Measurements from ENCODE around the gene ST6GALNAC6. TPM values are rescaled to one million over a fixed set of nuclear protein-coding genes. Genes with fewer than 3 reads are reported as not detected.

The ST6GALNAC6 gene
- total RNA-seq, 4 donors from 2014 or later = 14.5 to 69.4 (median 26.1) TPM

DNA sequence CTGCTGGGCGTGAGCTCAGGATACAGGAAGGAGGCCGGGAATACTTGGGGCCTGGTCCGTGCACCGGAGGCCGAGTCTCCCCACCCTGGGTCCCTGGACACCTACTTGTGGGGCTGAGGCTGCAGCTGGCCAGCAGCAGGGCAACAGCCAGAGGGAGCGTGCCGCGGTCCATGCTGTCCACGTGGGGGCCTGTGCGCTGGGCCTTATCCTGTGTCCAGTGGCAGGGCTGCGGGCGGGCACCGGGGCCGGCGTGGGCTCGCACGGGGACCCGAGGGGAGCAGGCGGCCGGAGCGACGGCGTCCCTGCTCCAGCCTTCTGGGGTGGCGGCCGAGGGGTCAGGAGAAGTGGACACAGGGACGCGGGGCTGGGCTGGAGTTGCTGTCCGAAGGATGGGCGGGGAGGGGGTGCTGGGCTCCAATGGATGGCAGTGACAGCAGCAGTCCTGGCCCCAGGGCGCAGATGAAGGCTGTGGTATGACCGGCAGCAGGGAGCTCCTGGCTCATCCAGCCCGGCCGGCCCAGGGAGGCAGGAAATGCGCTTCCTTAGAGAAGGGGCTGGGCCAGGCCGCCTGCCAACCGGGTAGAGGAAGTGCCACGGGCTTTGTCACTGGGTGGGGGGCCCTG, 45.1 kb downstream of the ST6GALNAC6 start, which contains the start of gene ENG:
ENG (minus strand) TSS at position 475 of the 623 bp plus-strand sequence; CDS start at position 172, 303 bp downstream.
- Histone ChIP-seq H3K4me3 (peak within 1 kb of the TSS; percentile 29 to 68 (median 55)), H3K4me1 (peaks cover 10 to 80% (median 18%) of the 10 kb centered on the region in 3 donors), H3K27me3 (no peaks in the 10 kb centered on the region), H3K27ac (peak within 1 kb of the TSS; percentile 73 to 92 (median 84)), H3K36me3 (peaks cover 0 to under 1% (median 0%) of the 10 kb centered on the region in 3 donors), H3K9me3 (peaks cover 0 to 7% (median 2%) of the 10 kb centered on the region in 3 donors)
- TF ChIP-seq POLR2A (IDR thresholded peaks at IDR 0.05) = peak in 2 of 4 donors; percentile 29 to 36
- TF ChIP-seq, protein P1, sequence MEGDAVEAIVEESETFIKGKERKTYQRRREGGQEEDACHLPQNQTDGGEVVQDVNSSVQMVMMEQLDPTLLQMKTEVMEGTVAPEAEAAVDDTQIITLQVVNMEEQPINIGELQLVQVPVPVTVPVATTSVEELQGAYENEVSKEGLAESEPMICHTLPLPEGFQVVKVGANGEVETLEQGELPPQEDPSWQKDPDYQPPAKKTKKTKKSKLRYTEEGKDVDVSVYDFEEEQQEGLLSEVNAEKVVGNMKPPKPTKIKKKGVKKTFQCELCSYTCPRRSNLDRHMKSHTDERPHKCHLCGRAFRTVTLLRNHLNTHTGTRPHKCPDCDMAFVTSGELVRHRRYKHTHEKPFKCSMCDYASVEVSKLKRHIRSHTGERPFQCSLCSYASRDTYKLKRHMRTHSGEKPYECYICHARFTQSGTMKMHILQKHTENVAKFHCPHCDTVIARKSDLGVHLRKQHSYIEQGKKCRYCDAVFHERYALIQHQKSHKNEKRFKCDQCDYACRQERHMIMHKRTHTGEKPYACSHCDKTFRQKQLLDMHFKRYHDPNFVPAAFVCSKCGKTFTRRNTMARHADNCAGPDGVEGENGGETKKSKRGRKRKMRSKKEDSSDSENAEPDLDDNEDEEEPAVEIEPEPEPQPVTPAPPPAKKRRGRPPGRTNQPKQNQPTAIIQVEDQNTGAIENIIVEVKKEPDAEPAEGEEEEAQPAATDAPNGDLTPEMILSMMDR (IDR thresholded peaks at IDR 0.05) = no peak
- no peak for DNase-seq
- WGBS, 2 donors = 27% methylated on average over 3 of the region's 37 CpGs; no CpG with 5 or more reads in 1 of the 2 donors
- intact Hi-C loops (cut with DNase I) = no loop called here

DNA sequence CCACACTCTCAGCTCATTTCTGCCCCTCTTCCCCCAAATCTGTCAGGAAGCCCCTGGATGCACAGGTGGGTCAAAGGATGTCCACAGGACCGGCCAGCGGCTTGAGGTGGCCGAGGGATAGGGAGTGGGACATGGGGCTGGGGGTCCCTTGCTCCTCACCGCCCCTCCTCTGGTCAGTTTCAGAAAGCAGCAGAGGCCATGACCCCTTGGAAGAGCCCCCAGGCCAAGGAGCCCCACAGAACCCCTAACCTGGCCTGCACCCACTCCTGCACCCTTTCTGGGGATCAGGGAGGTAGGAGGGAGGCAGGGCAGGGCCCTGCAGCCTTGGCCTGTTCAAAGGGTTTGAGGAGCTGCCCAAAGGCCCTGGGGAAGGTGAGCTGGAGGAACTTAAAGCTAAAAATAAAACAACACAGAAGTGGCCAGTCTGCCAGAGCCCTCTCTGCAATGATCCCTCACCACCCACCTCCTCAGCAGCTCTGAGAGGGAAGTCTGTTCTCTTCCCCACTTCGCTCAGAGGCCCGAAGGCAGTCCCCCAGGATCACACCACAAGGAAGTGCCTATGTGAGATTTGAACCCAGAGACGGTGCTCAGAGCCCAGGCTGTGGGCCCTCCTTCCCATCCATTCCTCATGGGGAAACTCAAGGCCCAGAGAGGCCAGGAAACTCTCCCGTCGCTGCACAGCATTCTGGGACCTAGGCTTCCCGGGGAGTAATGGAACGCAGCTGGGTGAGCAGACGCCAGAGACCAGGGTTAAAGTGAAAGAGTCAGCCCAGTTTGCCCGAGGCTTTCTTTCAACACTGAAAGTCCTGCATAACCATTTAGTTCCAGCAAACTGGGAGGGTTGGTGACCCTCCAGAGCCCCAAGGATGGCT, 45.9 kb downstream of the ST6GALNAC6 start:
- H3K36me3 ChIP-seq = peaks cover 0 to 4% (median 0%) of the 10 kb centered on the region in 3 donors
- TF ChIP-seq POLR2A (IDR thresholded peaks at IDR 0.05) = no peak
- TF ChIP-seq, protein P1 (IDR thresholded peaks at IDR 0.05) = no peak
- intact Hi-C loops (cut with DNase I) = no loop called here

DNA sequence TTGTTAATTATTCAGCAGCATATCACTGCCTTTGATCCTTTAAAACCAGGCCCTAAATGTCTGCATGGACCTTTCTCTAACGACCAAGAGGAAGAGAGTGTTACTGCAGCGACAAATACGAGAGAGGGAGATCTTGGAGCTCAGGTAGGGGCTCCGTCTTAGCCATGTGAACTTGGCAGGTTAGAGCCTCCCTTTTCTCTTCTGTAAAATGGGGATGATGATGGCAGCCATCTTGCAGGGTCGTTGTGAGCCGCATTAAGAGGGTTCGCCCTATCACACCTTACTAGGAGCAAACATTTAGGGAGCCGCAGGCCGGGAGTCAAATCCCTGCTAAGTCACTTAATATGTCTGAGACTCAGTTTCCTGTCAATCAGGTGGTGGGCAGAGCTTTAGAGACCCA, 46.6 kb downstream of the ST6GALNAC6 start:
- peaks cover 0 to 4% (median 0%) of the 10 kb centered on the region in 3 donors for H3K36me3 ChIP-seq
- peak overlapping the region; percentile 29 to 68 (median 55) for H3K4me3 ChIP-seq
- intact Hi-C loops (cut with DNase I) = no loop called here
- no peak for DNase-seq
- 65 to 82% methylated on average over 9 of the region's 9 CpGs for WGBS, 2 donors
- H3K27ac ChIP-seq = peak overlapping the region; percentile 73 to 92 (median 84)
- H3K4me1 ChIP-seq = peaks cover 10 to 68% (median 11%) of the 10 kb centered on the region in 3 donors
- peaks cover 0 to 18% (median 5%) of the 10 kb centered on the region in 3 donors for H3K9me3 ChIP-seq
- no peaks in the 10 kb centered on the region for H3K27me3 ChIP-seq
- TF ChIP-seq, protein P1 (IDR thresholded peaks at IDR 0.05) = no peak
- no peak for TF ChIP-seq POLR2A (IDR thresholded peaks at IDR 0.05)

More for the DNA sequence above, 45.9 kb downstream of the ST6GALNAC6 start:
- peak overlapping the region; percentile 29 to 68 (median 55) for H3K4me3 ChIP-seq
- 36 to 60% methylated on average over 7 to 8 of the region's 13 CpGs for WGBS, 2 donors
- no peak for DNase-seq
- H3K4me1 ChIP-seq = peaks cover 10 to 73% (median 18%) of the 10 kb centered on the region in 3 donors
- peak overlapping the region; percentile 73 to 92 (median 84) for H3K27ac ChIP-seq
- peaks cover 0 to 15% (median 5%) of the 10 kb centered on the region in 3 donors for H3K9me3 ChIP-seq
- no peaks in the 10 kb centered on the region for H3K27me3 ChIP-seq

DNA sequence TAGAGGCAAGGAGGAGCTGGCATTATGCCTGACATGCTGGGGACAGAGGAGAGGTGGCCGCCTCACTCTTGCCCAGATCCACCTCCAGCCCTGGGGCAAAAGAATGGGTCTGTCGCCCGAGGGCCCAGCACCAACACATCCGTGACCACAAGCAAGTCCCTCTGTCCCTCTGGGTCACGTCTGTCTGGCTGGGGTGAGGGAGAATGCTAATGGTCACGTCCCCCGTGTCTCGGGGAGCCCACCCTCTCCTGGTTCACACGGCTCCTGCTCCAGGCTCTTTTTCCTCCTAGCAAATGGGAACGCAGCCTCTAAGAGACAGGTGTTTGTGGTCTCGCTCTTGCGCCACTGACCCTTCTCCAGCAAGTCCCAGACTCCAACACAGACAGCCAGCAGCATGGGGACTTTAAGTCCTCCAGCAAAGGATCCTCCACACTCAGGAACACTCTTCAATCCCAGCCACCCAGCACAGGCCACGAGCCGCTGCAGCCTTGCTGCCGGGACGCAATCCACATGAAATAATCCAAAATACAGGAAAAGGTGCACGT, 49.0 kb downstream of the ST6GALNAC6 start:
- intact Hi-C loops (cut with DNase I) = no loop called here
- WGBS, 2 donors = 79 to 84% methylated on average over 10 to 12 of the region's 17 CpGs
- H3K4me1 ChIP-seq = peaks cover 10 to 69% (median 22%) of the 10 kb centered on the region in 3 donors
- H3K27me3 ChIP-seq = no peaks in the 10 kb centered on the region
- peak overlapping the region in 3 of 4 donors; percentile 50 to 68 (median 60) for H3K4me3 ChIP-seq
- no peak for TF ChIP-seq POLR2A (IDR thresholded peaks at IDR 0.05)
- TF ChIP-seq, protein P1 (IDR thresholded peaks at IDR 0.05) = no peak
- peaks cover 0 to 4% (median 0%) of the 10 kb centered on the region in 3 donors for H3K36me3 ChIP-seq
- peak overlapping the region in 3 of 4 donors; percentile 32 to 90 (median 36) for H3K27ac ChIP-seq
- peaks cover 0 to 18% (median 5%) of the 10 kb centered on the region in 3 donors for H3K9me3 ChIP-seq
- DNase-seq = no peak
